Stimulated activated CD4-positive, alpha-beta T cell treated with anti-CD3 and anti-CD28 coated beads, Interleukin-2, amount 100 ng/mL, for 24 hours (primary cell): ENCODE results near the gene LANCL1.

Experiments used
- DNase-seq, 2 donors: peaks; one replicate each; pipeline ENCODE4 v3.0.0-alpha.2; 2020

The LANCL1 gene

DNA sequence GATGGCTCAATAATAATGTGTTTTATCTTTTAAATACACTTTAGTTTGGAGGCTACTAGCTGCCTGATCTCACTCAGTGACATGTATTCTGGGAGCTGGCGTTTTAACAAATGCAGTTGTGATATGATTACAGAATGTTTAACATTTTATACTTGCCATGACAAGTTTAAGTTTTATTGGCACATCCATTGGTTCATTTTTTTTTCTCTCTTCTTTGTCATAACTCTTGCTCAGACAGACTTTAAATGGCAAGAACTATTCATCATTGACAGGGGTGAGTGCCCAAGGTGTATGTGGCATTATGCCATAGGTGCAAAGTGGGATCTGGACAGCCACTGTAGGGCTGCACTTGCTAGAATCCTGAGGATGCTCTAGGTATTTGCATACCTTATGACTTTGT is 89.5 kb downstream of the LANCL1 start:
- no peak for DNase-seq
